ENCODE results near the gene GRID1.
"Not testable (repeated sequence)": the region's sequence is repeated elsewhere in the genome, so short reads cannot be mapped to it uniquely, and the experiment has no call there.

GRID1 gene

GRCh38 chr10:86122646-86123045 lies 243.9 kb downstream of the GRID1 start:
- no peak overlapping the region for H3K27ac Mint-ChIP-seq
- no peak overlapping the region for H3K4me3 Mint-ChIP-seq
- no peaks in the 10 kb centered on the region for H3K36me3 Mint-ChIP-seq
- no peaks in the 10 kb centered on the region for H3K9me3 Mint-ChIP-seq
- H3K4me1 Mint-ChIP-seq, result no peaks in the 10 kb centered on the region
- DNase-seq (ENCODE audit: low spot score in 2 of 2) (no peak), ATAC-seq (ENCODE audit: low read depth) (no peak)
- H3K27me3 Mint-ChIP-seq, result peaks cover 7% of the 10 kb centered on the region

DNA sequence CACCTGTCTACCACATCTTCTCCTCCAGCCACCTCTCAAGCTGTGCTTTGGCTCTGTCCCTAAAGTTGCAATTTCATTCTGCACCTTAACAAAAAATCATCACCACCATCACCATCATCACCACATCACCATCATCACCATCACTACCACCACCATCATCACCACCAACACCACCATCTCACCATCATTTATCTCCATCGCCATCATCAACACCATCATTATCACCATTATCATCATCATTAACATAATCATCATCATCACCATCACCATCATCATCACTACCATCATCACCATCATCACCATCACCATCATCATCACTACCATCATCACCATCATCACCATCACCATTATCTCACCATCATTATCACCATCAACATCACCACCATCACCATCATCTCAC lies 245.4 kb downstream of the GRID1 start:
- no peaks in the 10 kb centered on the region for H3K4me1 Mint-ChIP-seq
- H3K36me3 Mint-ChIP-seq, result no peaks in the 10 kb centered on the region
- no peak overlapping the region for H3K27ac Mint-ChIP-seq
- no peak overlapping the region for H3K4me3 Mint-ChIP-seq
- no peak for ATAC-seq (ENCODE audit: low read depth)
- no peaks in the 10 kb centered on the region for H3K9me3 Mint-ChIP-seq
- H3K27me3 Mint-ChIP-seq, result peaks cover 4% of the 10 kb centered on the region
- no peak for DNase-seq (ENCODE audit: low spot score in 2 of 2)

DNA sequence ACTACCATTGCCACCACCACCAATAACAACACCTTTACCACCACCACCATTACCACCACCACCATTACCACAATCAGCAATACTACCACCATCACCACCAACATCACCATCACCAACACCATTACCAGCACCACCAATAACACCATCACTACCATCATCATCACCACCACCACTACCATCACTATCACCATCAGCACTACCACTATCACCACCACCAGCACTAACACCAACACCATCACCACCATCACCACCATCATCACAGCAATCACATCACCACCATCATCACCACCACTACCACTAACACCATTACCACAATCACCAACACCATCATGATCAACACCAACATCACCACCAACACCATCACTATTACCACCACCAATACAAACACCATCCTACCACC lies 249.5 kb downstream of the GRID1 start:
- DNase-seq (ENCODE audit: low spot score in 2 of 2), result no peak
- H3K9me3 Mint-ChIP-seq, result no peaks in the 10 kb centered on the region
- no peak overlapping the region for H3K27ac Mint-ChIP-seq
- ATAC-seq (ENCODE audit: low read depth), result no peak
- no peaks in the 10 kb centered on the region for H3K4me1 Mint-ChIP-seq
- H3K4me3 Mint-ChIP-seq, result no peak overlapping the region
- H3K36me3 Mint-ChIP-seq, result no peaks in the 10 kb centered on the region
- no peaks in the 10 kb centered on the region for H3K27me3 Mint-ChIP-seq

DNA sequence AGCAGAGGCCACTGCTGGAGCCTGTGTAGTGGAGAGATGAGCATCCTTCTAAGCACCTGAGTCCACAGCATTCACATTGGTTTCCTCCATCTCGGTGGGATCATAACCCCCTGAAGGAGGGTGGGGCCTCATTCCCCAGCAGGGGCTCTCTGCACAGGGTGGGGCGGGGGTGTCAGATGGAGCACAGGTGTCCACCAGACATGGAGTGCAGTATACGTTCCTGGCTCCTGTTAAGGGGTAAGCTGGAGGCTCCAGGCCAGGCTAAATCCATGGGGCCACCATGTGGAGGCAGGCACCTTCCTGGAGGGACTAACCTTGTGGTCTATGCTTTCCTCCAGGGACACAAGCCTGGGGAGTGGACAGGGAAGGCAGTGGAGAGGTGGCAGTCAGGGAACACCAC lies 252.6 kb downstream of the GRID1 start:
- no peak for DNase-seq (ENCODE audit: low spot score in 2 of 2)
- no peaks in the 10 kb centered on the region for H3K36me3 Mint-ChIP-seq

DNA sequence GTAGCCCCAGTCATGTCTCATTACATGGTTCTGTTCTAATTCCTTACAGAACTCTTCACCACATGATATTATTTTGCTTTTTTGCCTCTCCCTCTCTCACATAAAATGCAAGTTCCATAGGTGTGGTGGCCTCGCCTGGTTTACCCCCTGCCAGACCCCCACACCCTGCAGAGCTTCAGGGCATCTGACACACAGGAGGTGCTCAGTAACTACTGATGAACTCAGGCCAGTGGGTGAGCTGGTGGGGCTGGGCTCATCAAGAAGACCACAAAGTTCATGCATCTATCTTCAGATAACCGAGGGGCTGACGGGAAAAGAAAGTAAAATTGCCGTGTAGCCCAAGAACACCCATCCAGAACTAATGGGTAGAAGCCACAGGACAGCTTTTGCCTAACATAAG lies 253.1 kb downstream of the GRID1 start:
- Mint-ChIP-seq H3K27me3 (no peaks in the 10 kb centered on the region), H3K36me3 (no peaks in the 10 kb centered on the region), H3K4me1 (no peaks in the 10 kb centered on the region), H3K27ac (no peak overlapping the region), H3K9me3 (no peaks in the 10 kb centered on the region), H3K4me3 (no peak overlapping the region)
- DNase-seq (ENCODE audit: low spot score in 2 of 2), result no peak
- no peak for ATAC-seq (ENCODE audit: low read depth)

More for the DNA sequence above, 252.6 kb downstream of the GRID1 start:
- no peak overlapping the region for H3K27ac Mint-ChIP-seq
- no peaks in the 10 kb centered on the region for H3K4me1 Mint-ChIP-seq
- no peaks in the 10 kb centered on the region for H3K9me3 Mint-ChIP-seq
- ATAC-seq (ENCODE audit: low read depth), result no peak
- H3K27me3 Mint-ChIP-seq, result no peaks in the 10 kb centered on the region
- no peak overlapping the region for H3K4me3 Mint-ChIP-seq

- no peak overlapping the region for H3K27ac Mint-ChIP-seq
- ATAC-seq (ENCODE audit: low read depth), result no peak
- H3K9me3 Mint-ChIP-seq, result no peaks in the 10 kb centered on the region
- H3K36me3 Mint-ChIP-seq, result no peaks in the 10 kb centered on the region
- H3K4me3 Mint-ChIP-seq, result no peak overlapping the region
- no peaks in the 10 kb centered on the region for H3K27me3 Mint-ChIP-seq
- H3K4me1 Mint-ChIP-seq, result no peaks in the 10 kb centered on the region
- no peak for DNase-seq (ENCODE audit: low spot score in 2 of 2)
Observed at GRCh38 chr10:86113044-86113443, 253.6 kb downstream of the GRID1 start.

DNA sequence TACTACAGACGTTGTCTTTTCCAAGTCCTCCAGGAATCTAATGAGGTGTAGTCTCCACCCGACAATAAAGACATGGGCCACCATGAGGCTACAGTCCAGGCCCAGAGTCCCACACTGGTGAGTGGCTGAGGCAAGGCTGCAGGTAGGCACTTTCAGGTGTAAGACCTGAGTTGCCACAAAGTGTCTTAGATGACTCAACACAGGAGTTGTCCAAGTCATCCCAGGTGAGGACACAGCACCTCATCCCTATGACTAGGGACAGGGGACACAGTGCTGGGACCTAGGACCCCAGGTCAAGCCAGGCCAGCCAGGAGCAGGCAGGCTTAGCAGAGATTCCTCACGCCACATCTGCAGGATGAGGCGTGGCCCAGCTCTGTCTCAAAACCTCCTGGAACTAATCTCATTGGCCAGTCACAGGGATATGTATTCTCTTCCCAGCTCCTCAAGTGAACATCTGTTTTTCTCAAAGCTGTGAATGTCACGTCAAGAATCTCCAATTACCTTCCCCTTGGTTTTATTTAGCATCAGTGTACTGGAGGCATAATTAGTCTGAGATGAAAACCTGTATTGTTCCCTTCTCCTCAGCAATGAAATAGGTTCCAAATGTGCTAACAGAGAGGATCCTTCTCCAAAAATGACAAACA lies 254.6 kb downstream of the GRID1 start:
- Mint-ChIP-seq H3K27me3 (no peaks in the 10 kb centered on the region), H3K36me3 (no peaks in the 10 kb centered on the region), H3K4me3 (no peak overlapping the region), H3K4me1 (no peaks in the 10 kb centered on the region), H3K27ac (no peak overlapping the region), H3K9me3 (no peaks in the 10 kb centered on the region)
- ATAC-seq (ENCODE audit: low read depth), result no peak
- DNase-seq (ENCODE audit: low spot score in 2 of 2), result no peak

DNA sequence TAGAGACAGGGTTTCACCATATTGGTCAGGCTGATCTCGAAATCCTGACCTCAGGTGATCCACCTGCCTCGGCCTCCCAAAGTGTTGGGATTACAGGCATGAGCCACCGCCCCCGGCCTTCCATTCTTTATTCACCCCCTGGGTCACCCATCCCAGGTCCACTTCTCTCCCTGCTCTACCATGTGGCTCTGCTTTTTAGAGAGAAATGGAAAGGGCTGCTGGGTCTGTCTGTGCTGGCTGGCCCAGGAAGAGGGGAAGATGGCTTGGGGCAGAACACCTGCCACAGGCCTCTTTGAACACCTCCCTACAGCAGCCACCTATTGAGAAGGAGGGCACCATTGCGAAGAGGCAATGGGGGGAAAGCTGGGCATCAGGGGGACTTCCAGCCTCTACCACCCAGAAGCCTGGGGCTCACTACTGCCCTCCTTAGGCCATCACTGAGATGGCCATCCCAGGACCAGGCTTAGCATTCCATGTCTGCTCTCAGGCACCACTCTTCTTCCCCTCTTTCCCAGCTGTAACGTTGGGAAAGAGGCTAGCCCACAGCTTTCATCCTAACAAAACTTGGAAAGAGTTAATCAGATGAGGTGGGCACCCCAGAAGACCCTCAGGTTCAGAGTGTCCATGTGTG lies 256.3 kb downstream of the GRID1 start:
- Mint-ChIP-seq H3K4me3 (no peak overlapping the region), H3K27ac (no peak overlapping the region), H3K36me3 (no peaks in the 10 kb centered on the region), H3K4me1 (no peaks in the 10 kb centered on the region), H3K9me3 (no peaks in the 10 kb centered on the region), H3K27me3 (peaks cover 2% of the 10 kb centered on the region)
- DNase-seq (ENCODE audit: low spot score in 2 of 2) (no peak), ATAC-seq (ENCODE audit: low read depth) (no peak)

GRCh38 chr10:86109421-86109820 lies 257.2 kb downstream of the GRID1 start:
- Mint-ChIP-seq H3K4me1 (no peaks in the 10 kb centered on the region), H3K9me3 (no peaks in the 10 kb centered on the region), H3K27me3 (peaks cover 2% of the 10 kb centered on the region), H3K4me3 (no peak overlapping the region), H3K27ac (no peak overlapping the region), H3K36me3 (no peaks in the 10 kb centered on the region)
- no peak for ATAC-seq (ENCODE audit: low read depth)
- DNase-seq (ENCODE audit: low spot score in 2 of 2), result no peak

DNA sequence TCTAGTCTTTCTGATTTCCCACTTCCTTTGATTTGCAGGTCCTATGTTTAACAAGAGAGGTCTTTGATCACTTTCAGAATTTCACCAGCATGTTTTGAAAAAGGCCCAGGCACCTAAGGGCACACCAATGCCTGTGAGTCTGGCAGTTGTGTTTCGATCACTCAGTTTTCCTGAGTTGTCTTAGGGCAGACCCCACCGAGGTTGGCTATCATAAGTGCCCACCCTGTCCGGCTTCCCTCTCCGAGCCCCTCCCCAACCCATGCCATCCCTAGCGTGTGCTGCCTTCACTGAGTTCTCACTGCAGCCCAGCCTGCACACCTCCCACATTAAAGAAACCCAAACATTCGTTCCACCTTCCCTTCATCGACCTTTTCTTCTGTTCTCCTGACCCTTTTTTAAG lies 257.9 kb downstream of the GRID1 start:
- Mint-ChIP-seq H3K36me3 (no peaks in the 10 kb centered on the region), H3K4me3 (no peak overlapping the region), H3K27me3 (peaks cover 2% of the 10 kb centered on the region), H3K27ac (no peak overlapping the region), H3K4me1 (no peaks in the 10 kb centered on the region), H3K9me3 (no peaks in the 10 kb centered on the region)
- DNase-seq (ENCODE audit: low spot score in 2 of 2), result no peak
- no peak for ATAC-seq (ENCODE audit: low read depth)

DNA sequence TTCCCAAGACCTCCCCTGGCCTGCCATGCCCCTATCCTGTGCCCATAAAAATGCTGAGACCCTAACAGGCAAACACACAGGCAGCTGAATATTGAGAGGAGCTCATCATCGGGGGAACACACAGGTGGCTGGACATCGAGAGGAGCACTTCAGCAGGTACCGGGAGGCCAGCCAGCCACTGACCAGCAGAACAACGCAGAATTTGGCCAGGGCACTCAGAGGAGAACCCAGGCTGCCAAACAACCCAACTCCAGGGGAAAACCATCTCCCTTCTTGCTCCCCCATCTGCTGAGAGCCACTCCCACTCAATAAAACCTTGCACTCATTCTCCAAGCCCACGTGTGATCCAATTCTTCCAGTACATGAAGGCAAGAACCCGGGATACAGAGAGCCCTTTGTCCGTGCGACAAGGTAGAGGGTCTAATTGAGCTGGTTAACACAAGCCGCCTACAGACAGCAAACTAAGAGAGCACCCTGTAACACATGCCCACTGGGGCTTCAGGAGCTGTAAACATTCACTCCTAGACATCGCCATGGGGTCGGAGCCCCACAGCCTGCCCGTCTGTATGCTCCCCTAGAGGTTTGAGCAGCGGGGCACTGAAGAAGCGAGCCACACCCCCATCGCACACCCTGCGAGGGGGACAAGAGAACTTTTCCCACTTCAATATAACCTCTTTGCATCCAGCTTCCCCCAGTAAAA lies 258.8 kb downstream of the GRID1 start:
- not testable (repeated sequence) for H3K9me3 Mint-ChIP-seq; H3K27me3 Mint-ChIP-seq; ATAC-seq (ENCODE audit: low read depth); H3K4me1 Mint-ChIP-seq; H3K36me3 Mint-ChIP-seq; H3K27ac Mint-ChIP-seq; H3K4me3 Mint-ChIP-seq; DNase-seq (ENCODE audit: low spot score in 2 of 2)

DNA sequence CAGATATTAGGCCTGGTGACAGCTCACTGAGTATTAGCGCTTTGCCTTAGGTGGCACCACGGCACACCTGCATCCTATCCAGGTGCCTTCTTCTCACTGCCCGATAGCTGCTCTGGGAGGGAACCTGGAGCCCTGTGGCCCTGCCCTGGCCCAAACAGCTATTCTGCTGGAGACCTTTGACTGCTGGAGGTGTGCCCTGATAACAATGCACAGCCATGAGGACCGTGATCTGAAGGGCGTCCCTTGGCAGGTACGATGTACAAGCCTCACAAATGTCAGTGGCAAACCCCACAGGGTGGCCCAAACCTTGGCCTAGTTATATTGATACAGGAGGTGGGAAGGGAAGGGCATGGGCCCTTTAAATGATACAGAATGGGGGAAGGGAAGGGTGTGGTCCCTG lies 259.5 kb downstream of the GRID1 start:
- Mint-ChIP-seq H3K27me3 (peaks cover 2% of the 10 kb centered on the region), H3K4me1 (no peaks in the 10 kb centered on the region), H3K4me3 (no peak overlapping the region), H3K36me3 (no peaks in the 10 kb centered on the region), H3K27ac (no peak overlapping the region), H3K9me3 (no peaks in the 10 kb centered on the region)
- no peak for DNase-seq (ENCODE audit: low spot score in 2 of 2)
- no peak for ATAC-seq (ENCODE audit: low read depth)

- Mint-ChIP-seq H3K4me3 (no peak overlapping the region), H3K27ac (no peak overlapping the region), H3K36me3 (no peaks in the 10 kb centered on the region), H3K27me3 (peaks cover 2% of the 10 kb centered on the region), H3K4me1 (no peaks in the 10 kb centered on the region), H3K9me3 (peaks cover 2% of the 10 kb centered on the region)
- ATAC-seq (ENCODE audit: low read depth), result no peak
- DNase-seq (ENCODE audit: low spot score in 2 of 2), result no peak
Observed at GRCh38 chr10:86106616-86107015, 260.0 kb downstream of the GRID1 start.

- Mint-ChIP-seq H3K4me1 (no peaks in the 10 kb centered on the region), H3K27me3 (peaks cover 2% of the 10 kb centered on the region), H3K9me3 (peaks cover 2% of the 10 kb centered on the region)
Observed at GRCh38 chr10:86105640-86106039, 261.0 kb downstream of the GRID1 start.

GRCh38 chr10:86105181-86105580 lies 261.4 kb downstream of the GRID1 start:
- Mint-ChIP-seq H3K27ac (no peak overlapping the region), H3K9me3 (peaks cover 2% of the 10 kb centered on the region), H3K4me3 (no peak overlapping the region), H3K4me1 (no peaks in the 10 kb centered on the region), H3K27me3 (peaks cover 2% of the 10 kb centered on the region), H3K36me3 (no peaks in the 10 kb centered on the region)
- ATAC-seq (ENCODE audit: low read depth) (no peak), DNase-seq (ENCODE audit: low spot score in 2 of 2) (no peak)

More at GRCh38 chr10:86105640-86106039, 261.0 kb downstream of the GRID1 start:
- DNase-seq (ENCODE audit: low spot score in 2 of 2) (no peak), ATAC-seq (ENCODE audit: low read depth) (no peak)
- no peaks in the 10 kb centered on the region for H3K36me3 Mint-ChIP-seq
- no peak overlapping the region for H3K4me3 Mint-ChIP-seq
- no peak overlapping the region for H3K27ac Mint-ChIP-seq
